GM18873 (cell line): ENCODE measurements around the gene GCNA.
"Not testable (repeated sequence)": the region's sequence is repeated elsewhere in the genome, so short reads cannot be mapped to it uniquely, and the experiment has no call there.

Experiments
- ATAC-seq: cut with Tn5 transposase; IDR thresholded peaks from one replicate; pipeline ENCODE4 v1.9.1; 2021; ENCODE audit warnings: mild to moderate bottlenecking, moderate library complexity, moderate number of reproducible peaks; ENCODE audit not compliant: unreplicated experiment, low FRiP score

Gene GCNA

DNA sequence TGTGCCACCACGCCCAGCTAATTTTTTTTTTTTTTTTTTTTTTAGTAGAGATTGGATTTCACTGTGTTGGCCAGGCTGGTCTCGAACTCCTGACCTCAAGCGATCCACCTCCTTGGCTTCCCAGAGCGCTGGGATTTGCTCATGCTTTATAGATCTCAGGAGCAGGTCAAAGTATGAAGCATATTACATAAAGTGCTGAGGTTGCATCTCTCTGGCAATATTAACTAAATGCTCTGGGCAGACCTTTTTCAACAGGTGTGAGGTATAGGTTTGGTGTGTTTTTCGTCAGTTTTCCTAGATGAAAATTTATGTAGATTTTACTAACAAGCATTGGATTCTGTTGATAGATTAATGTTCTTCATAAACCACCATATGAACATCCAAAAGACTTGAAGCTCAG lies 19.3 kb upstream of the GCNA start:
- ATAC-seq, result no peak

DNA sequence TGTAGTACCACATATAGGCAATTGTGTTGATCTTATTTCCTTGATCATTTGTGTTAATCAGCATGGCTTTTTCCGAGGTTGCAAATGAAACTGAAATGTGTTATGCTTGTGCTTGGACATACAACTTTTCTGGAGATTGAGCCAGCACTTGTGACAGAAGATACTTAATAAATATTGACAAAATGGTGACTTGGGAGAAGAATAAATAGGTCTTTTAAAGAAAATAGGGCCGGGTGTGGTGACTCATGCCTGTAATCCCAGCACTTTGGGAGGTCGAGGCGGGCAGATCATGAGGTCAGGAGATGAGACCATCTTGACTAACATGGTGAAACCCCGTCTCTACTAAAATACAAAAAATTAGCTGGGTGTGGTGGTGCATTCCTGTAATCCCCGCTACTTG lies 18.5 kb upstream of the GCNA start:
- not testable (repeated sequence) for ATAC-seq

- ATAC-seq, result no peak
These were observed 14.3 kb upstream of the GCNA start for GRCh38 chrX:71563921-71564320.

DNA sequence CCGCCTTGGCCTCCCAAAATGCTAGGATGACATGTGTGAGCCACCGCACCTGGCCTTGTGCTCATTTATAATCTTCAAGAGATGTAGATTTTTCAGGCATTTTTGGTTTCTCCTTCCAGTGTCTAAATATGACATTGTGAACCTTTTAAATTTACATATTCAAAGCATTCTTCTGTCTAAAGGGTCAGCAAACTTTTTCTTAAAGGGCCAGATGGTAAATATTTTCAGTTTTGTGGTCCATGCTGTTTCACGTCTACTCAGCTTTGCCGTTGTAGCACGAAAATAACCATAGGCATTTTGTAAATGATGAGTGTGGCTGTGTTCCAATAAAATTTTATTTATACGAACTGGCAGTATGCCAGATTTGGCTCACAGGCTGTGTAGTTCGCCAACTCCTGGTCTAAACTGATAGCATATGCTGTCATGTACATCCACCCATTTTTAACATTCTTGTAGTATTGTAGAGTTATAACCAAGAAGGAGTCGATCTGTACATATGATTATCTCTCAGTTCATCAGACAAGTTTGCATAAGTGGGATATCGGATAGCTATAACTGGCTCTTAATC lies 12.7 kb upstream of the GCNA start:
- no peak for ATAC-seq

DNA sequence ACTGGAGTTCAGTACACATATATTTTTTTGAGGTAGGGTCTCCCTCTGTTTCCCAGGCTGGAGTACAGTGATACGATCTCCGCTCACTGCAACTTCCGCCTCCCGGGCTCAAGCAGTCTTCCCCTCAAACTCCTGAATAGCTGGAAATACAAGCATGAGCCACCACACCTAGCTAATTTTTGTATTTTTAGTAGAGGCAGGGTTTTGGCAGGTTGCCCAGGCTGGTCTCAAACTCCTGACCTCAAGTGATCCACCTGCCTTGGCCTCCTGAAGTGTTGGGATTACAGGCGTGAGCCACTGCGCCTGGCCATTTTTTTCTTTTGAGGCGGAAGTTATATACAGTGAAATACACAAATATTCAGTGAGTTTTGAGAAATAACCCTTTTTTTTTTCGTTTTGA lies 6.8 kb upstream of the GCNA start:
- not testable (repeated sequence) for ATAC-seq

DNA sequence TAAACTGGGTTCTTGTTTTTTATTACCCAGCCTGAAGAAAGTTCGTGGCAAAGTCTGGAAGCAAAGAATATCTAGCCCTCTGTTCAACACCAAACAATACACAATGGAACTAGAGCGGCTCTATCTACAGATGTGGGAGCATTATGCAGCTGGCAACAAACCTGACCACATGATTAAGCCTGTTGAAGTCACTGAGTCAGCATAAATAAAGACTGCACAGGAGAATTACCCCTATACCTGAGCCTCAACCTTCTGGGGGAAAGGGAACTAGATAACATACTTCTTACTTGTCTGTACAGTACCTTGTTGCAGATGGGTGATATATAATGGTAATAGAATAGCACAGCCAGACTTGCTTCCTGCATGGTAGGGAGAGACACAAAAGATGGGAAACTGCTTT lies 4.6 kb upstream of the GCNA start:
- ATAC-seq, result no peak

DNA sequence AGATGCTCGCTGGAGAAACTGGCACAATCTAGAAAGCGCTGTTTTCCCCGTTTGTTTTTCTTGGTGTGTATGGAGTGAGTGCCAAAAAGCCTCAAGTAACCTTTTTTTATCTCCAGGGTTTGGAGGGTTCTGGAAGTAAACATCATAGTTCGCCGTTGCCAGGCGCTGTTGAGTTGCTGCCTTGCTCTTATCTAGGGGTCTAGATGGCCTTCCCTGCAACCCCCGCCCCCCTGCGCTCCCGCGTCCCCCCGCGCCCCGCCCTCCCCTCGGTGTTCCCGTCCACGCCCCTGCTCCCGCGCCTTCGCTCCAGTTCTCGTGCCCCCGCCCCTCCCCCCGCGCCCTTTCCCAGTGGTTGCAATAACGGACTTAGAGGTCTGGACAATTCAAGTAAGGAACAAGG lies 555 bp upstream of the GCNA start:
- no peak for ATAC-seq

DNA sequence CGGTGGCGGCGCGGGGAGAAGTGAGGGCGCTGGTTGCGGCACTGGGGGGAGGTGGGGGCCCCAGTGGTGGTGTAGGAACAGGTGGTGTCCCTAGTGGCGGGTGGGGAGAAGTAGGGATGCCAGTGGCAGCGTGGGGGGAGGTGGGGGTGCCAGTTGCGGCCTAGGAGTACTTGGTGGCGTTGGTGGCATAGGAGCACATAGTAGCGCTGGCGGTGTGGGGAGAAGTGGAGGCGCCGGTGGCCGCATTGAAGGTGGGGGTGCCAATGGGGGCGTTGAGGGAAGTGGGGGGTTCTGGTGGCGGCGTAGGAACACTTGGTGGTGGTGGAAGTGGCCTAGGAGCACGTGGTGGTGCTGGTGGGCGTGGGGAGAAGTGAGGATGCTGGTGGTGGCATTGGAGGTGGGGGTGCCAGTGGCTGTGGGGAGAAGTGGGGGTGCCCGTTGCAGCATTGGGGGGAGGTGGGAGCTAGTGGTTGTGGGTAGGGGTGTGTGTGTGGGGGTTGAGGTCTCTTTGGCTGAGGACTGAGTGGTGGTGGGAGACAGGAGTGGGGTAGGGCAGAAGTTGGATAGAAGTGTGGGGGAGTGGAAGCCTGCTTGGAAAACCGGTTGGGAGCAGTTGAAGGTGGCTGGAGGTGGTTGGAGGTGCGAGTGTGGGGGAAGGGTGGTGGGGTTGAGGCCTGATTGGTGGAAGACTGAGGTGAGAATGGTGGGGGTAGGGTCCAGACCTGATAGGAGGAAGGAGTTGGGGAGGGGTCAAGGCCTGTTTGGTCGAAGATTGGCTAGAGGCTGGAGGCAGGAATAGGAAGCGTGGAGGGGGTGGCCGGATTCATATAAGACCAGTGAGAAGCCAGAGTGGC lies 1.1 kb downstream of the GCNA start:
- no peak for ATAC-seq

- ATAC-seq, result no peak
These were observed 1.7 kb downstream of the GCNA start for GRCh38 chrX:71579990-71580380.

GRCh38 chrX:71581210-71581609 lies 3.0 kb downstream of the GCNA start:
- ATAC-seq, result no peak

GRCh38 chrX:71586929-71587328 lies 8.7 kb downstream of the GCNA start:
- ATAC-seq, result no peak

DNA sequence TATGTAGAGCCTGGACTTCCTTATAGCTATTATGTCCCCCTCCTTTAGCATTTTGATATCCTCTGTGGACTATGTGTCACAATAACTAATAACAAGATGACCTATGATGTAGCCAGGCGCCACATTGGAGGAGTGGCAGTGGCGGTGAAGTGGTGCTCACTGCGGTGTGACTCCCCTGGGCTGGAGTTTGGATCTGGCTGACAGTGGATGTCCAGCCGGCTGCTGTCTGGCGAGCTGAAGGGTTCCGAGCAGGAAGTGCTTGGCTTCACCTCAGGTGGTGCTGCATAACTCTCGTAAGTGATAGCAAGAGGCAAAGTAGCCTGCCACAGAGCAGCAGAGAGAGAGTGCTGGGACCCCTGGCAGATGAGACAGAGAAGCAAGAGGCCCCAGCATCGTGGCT lies 15.0 kb downstream of the GCNA start:
- ATAC-seq, result not testable (repeated sequence)

- ATAC-seq, result no peak
These were observed 21.7 kb downstream of the GCNA start for GRCh38 chrX:71599965-71600364.

DNA sequence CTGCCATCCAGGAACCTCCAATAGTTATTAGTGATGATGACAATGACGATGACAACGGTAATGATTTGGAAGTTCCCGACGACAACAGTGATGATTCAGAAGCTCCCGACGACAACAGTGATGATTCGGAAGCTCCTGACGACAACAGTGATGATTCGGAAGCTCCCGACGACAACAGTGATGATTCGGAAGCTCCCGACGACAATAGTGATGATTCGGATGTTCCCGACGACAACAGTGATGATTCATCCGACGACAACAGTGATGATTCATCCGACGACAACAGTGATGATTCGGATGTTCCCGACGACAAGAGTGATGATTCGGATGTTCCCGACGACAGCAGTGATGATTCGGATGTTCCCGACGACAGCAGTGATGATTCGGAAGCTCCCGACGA lies 25.4 kb downstream of the GCNA start:
- no peak for ATAC-seq

DNA sequence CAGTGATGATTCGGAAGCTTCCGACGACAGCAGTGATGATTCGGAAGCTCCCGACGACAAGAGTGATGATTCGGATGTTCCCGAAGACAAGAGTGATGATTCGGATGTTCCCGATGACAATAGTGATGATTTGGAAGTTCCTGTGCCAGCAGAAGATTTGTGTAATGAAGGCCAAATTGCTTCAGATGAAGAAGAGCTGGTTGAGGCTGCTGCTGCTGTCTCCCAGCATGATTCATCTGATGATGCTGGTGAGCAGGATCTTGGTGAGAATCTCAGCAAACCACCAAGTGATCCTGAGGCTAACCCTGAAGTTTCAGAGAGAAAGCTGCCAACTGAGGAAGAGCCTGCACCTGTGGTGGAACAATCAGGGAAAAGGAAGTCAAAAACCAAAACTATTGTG lies 25.9 kb downstream of the GCNA start:
- no peak for ATAC-seq

DNA sequence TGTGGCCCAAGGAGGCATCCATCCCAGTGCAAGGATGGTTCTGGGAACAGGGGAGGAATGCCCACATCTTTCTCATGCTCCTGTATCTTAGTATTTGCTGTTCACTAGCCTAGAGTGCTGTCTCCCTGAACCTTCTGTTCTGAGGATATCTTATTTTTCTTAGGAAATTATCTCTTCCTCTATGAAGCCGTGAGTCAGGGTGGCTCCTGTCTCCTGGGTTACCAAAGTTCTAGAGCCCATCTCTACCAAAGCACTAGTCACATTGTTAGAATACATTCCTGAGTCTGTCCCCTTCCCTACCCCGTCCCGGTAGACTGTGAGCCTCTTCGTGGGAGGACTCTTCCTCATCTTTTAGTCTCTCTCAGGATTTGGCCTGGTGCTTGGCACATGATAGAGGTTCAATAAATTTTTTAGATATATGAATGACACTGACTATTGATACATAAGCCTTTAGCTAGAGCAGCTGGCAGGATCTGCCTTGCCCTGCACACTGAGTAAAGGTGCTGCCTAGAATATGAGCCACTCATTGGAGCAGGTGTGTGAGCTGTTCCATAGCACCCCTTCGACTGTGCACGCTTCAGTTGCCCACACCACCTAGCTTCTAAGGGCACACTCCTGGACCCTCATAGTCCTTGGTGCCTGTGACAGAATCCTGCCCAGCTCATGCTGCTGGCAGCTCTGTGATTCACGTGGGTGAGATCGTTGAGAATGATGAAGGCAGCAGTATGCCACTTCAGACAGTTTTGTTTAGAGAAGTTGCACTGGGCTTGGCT lies 26.7 kb downstream of the GCNA start:
- no peak for ATAC-seq

GRCh38 chrX:71606536-71607216 lies 28.4 kb downstream of the GCNA start:
- no peak for ATAC-seq

DNA sequence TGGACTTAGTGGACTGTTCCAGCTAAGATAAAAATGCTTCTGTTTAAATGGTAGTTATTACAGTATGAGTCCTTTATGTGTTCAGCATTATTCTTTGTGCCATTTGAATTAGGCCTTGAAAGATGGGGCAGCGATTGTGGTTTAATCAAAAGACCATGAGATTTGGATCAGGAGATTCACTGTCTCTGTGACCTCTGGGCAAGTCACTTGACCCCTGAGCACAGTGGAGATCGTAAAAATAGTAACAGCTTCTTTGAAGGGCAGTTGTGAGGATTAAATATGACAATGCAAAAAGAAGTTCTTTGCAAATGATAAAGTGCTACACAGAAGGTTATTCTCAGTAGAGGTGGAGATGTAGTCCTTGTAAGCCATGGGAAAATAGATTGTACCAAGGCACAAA lies 29.3 kb downstream of the GCNA start:
- no peak for ATAC-seq

GRCh38 chrX:71609095-71609750 lies 31.0 kb downstream of the GCNA start:
- no peak for ATAC-seq

- not testable (repeated sequence) for ATAC-seq
These were observed 33.5 kb downstream of the GCNA start for GRCh38 chrX:71611736-71612135.
